Neural cell (in vitro differentiated cells): Measurements from ENCODE around the gene GAL.
"Not testable (repeated sequence)": the region's sequence is repeated elsewhere in the genome, so short reads cannot be mapped to it uniquely, and the experiment has no call there.

Experiments used
- CTCF ChIP-seq: fragments of 450-650 bp; IDR thresholded peaks from 2 replicates; pipeline ENCODE4 v1.5.1; 2014; ENCODE audit warnings: antibody characterized with exemption, mild to moderate bottlenecking, moderate library complexity; ENCODE audit not compliant: poor library complexity, severe bottlenecking
- EZH2 ChIP-seq: fragments of 200-600, 300-800 bp; shearing (Covaris generic), sonication (generic); IDR thresholded peaks from 2 replicates; pipeline ENCODE4 v1.6.1; 2014; ENCODE audit warnings: antibody characterized with exemption, low read length, borderline replicate concordance, mild to moderate bottlenecking; ENCODE audit not compliant: insufficient read depth, poor library complexity, severe bottlenecking
- REST ChIP-seq: IDR thresholded peaks from 2 replicates; pipeline ENCODE4 v1.6.1; 2012; ENCODE audit warnings: borderline replicate concordance
- SMC3 ChIP-seq: fragments of 450-650 bp; conservative IDR thresholded peaks from 2 replicates; pipeline ENCODE4 v1.6.1; 2014; ENCODE audit warnings: antibody characterized with exemption, mild to moderate bottlenecking, moderate library complexity; ENCODE audit not compliant: poor library complexity

DNA sequence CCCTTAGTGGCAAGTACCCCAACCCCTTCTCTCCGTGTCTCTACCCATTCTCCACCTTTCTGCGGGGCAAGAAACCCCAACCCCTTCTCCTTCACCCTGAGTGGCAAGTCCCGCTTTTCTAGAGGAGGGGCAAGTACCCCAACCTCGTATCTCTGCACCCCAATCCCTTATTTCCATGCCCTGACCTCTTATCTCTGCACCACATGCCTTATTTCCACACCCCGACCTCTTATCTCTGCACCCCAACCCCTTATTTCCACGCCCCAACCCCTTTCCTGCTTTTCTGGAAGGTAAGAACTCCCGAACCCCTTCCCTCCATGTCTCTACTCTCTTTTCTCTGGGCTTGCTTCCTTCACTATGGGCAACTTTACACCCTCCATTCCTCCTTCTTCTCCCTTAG lies 49.7 kb upstream of the GAL start:
- not testable (repeated sequence) for TF ChIP-seq REST, EZH2, CTCF, SMC3
